GM18868 (cell line): ENCODE data around the gene PKD2L1.

ENCODE experiments used
- ATAC-seq: cut with Tn5 transposase; IDR thresholded peaks from one replicate; pipeline ENCODE4 v1.9.1; 2021; ENCODE audit warnings: mild to moderate bottlenecking, moderate library complexity; ENCODE audit not compliant: unreplicated experiment

Gene PKD2L1

GRCh38 chr10:100356067-100357017, 26.3 kb upstream of the PKD2L1 start:
- ATAC-seq: no peak

GRCh38 chr10:100355086-100355485, 25.1 kb upstream of the PKD2L1 start:
- ATAC-seq: no peak

GRCh38 chr10:100353770-100354485, 23.9 kb upstream of the PKD2L1 start:
- ATAC-seq: no peak

- ATAC-seq: no peak
These were observed 21.0 kb upstream of the PKD2L1 start for GRCh38 chr10:100350914-100351485.

- no peak for ATAC-seq
These were observed 19.6 kb upstream of the PKD2L1 start for GRCh38 chr10:100349672-100350071.

- no peak for ATAC-seq
These were observed 19.1 kb upstream of the PKD2L1 start for GRCh38 chr10:100349087-100349486.

GRCh38 chr10:100348389-100348927, 18.4 kb upstream of the PKD2L1 start:
- no peak for ATAC-seq

- ATAC-seq: no peak
These were observed 17.7 kb upstream of the PKD2L1 start for GRCh38 chr10:100347568-100348195.

- peak; percentile 90 for ATAC-seq
These were observed 16.9 kb upstream of the PKD2L1 start, which contains the start of gene SCD for GRCh38 chr10:100346765-100347567. SCD (plus strand) TSS chr10:100347233; CDS start chr10:100347505, 272 bp downstream.

GRCh38 chr10:100346351-100346764, 16.3 kb upstream of the PKD2L1 start:
- ATAC-seq: peak; percentile 59

- ATAC-seq: no peak
These were observed 15.7 kb upstream of the PKD2L1 start for GRCh38 chr10:100345570-100346330.

GRCh38 chr10:100344241-100344788, 14.3 kb upstream of the PKD2L1 start:
- ATAC-seq: no peak

GRCh38 chr10:100342627-100342972, 12.6 kb upstream of the PKD2L1 start:
- no peak for ATAC-seq

- no peak for ATAC-seq
These were observed 12.1 kb upstream of the PKD2L1 start for GRCh38 chr10:100341953-100342626.

- ATAC-seq: no peak
These were observed 11.2 kb upstream of the PKD2L1 start for GRCh38 chr10:100340948-100341847.

- peak; percentile 52 for ATAC-seq
These were observed 9.2 kb upstream of the PKD2L1 start for GRCh38 chr10:100339236-100339635.

GRCh38 chr10:100338434-100339036, 8.5 kb upstream of the PKD2L1 start:
- peak; percentile 71 for ATAC-seq
